NCI-H1048 (cell line): Measurements from ENCODE around the gene PRADC1.
A peak's percentile ranks its signal among the peaks of the same experiment; 100 is the strongest.

ENCODE experiments used
- DNase-seq: peaks from one replicate; lab custom pipeline; 2025; lab: John Stamatoyannopoulos, UW

PRADC1 gene

DNA sequence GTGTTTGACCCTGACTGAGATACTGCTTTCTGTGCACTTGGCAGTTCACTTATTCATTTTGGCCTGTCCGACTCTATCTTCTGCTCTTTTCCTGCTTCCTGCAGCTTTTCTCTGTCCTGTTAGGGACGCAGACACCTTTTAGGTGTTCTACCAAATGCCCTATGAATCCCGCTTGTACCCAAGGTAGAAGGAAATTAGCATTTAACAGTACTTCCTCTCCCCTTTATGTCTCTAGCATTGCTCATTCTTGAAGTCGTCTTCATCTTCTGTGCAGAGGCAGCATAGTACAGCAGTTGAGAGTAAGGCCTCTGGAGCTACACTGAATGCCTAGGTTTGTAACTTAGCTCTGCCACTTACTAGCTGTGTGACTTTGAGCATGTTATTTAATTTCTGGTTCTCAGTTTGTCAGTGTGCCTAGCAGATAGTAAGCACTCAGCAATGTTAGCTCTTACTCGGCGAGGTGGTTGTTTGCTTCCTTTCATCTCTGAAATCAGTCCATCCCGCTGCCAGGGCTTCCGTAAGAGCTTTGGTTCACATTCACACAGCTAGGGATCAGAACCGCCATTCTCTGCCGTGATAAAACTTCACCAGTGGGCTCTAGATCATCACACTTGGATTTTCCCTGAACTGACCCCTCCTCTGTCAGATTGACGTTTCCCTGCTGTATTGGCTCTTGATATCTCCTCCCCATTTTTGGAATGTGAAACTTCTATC lies 2.4 kb upstream of the PRADC1 start:
- no peak for DNase-seq

DNA sequence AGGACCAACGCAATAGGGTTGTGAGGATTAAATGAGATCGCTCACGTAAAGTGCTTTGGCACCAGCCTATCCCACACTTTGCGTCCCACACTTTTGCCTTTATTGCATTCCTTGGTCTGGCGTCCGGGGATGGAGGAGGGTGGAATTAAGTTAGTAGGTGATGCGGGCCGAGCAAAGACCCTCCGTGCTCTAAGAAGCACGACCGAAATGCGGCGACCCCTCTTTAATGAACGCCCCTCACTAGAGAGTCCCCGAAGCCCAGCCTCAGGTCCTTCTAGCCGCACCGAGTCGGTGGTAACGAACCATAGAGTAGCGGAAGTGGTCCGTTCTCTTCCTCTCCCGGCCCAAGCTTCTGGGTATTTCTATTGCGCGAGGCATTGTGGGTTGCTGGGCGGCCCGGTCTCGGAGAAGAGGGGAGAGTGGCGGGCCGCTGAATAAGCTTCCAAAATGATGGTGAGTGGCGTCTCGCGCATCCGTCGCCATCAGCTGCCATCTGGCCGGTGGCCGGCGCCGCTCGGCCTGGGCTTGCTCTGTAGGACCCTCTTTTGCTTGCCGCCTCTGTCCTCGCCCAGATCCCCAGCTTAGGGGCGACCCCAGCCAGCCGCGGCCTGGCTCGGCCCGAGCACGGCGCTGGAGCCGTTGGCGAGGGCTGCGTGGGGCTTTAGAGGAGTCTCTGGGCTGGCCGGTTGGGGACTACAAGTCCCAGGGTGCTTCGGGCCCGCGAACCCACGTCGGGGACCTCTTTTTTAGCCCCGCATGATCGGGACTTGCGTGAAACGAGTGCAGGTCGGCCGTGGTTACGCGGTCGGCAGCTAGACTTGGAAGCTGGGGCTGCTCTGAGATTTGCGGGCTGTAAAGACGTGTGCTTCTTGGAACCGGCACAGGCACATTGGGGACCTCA lies 1.1 kb upstream of the PRADC1 start, which contains the start of gene CCT7:
CCT7 (plus strand) TSS at position 377 of the 901 bp plus-strand sequence; CDS start at position 448, 71 bp downstream.
- DNase-seq: peak; percentile 64

DNA sequence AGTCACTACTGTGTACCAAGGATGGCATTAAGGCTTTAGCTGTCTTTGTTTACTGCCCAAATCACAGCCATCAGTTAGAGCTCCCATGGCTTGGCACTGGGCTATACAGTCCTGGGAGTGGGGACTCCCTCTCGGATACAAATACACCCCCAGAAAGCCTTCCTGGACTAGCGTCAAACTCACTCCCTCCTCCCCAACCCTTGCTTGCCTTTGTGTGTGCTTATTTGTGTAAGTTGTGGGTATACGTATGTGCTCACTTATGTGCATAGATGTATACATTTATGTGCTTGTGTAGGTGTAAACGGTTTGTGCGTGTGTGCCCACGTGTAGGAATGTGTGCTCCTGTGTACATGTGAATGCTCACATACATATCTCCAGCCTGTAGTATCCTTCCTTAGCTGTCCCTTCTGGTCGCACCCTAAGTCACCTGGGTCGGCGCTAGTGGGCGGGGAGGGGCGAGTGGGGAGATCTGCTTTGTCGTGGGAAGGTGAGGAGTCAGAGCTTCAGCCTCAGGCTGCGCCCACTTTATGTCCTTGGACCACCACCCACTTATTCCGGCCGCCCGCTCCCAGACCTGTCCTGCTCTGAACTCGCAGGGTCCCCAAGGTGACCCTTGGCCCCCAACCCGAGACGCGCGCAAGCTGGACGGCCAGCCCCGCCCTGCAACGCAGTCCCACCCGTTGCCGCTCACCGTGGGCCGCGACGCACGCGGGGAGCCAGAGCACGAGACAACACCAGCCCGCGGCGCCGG lies 461 bp downstream of the PRADC1 start:
- no peak for DNase-seq

DNA sequence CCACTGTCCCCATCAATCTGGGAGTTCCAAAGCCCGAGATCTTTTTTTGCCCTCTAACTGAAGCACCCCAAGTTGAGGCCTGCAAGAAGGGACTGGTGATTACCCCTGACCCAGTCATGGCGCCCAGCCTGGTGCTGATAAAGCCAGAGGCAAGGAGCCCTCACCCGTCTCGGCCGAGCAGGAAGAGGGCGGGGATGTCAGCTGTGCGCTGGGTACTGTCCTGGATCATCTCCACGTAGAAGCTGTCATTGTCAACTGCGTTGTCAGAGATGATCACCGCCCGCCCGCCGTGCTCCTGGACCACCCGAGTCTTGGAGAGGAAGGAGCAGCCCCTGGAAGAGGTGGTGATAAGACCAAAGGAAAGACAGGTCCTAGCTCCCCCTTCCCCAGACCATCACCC lies 4.4 kb downstream of the PRADC1 start:
- DNase-seq: no peak

DNA sequence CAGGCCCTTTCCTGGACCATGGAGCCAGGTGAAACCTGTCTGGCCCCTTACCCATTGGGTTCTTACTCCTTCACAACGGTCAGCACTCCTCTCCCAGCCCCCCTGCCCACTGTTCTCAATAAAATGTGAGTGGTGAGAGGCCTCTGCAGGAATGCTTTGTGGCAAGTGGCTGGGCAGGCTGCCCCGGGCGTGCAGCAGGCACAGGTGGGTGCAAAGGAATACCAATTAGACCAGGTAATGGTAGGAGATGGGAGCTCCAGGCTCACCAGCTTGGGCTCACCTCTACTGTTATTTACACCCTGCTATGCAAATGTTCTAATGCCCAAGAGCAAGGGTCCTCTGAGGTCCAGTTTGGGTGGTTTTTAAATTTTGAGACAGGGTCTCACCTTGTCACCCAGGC lies 6.0 kb downstream of the PRADC1 start:
- DNase-seq: no peak

DNA sequence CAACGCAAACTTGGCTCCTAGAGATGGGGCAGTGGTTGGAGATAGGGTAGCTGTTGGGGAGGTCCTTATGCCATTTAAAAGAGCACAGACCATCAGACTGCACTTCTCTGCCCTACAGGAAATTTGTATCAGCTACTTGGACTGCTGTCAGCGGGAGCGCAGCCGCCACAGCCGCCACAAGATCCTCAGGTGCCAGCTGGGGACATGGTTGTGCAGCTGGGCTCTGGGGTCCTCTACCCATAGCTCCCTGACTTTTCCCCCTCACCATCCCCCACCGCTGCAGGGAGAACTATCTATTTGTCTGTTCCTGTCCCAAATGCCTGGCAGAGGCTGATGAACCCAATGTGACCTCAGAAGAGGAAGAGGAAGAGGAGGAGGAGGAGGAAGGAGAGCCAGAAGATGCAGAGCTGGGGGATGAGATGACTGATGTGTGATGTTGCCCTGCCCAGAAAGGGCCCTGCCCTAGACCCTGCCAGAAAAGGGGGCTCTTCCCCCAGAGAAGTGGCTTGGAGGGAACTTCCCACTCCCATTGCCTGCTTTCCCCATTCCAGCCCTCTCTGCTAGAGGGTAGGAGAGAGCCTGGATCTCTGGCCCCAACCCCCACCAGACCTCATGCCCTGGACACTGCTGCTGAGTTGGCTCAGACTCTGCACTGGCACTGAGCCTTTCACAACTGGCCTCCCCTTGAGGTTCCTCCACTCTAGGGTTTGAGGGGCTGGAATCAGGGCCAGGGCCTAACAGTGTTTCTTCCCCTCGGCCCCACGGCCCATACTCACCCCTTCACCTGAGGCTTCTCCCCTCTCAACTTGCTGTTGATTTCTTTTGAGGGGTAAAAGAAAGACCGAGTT lies 7.3 kb downstream of the PRADC1 start:
- no peak for DNase-seq

DNA sequence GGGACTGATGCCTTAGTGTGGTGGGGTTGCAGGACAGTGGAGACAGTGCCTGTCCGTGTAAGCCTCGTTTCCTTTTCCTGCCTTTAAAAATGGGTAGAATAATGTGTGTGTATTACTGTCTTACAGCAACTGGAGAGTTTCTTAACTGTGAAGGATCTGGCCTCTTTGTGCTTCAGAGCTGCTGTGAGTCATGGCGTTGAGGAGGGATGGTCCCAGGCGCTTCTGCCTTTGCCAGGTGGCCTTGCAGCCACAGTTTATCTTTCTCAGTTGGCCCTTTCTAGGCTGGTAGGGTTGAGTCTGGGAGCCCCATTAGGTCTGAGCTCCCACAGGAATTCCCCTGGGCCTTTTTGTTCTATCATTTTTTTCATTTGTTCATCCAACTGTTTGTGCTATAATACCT lies 9.2 kb downstream of the PRADC1 start:
- no peak for DNase-seq

DNA sequence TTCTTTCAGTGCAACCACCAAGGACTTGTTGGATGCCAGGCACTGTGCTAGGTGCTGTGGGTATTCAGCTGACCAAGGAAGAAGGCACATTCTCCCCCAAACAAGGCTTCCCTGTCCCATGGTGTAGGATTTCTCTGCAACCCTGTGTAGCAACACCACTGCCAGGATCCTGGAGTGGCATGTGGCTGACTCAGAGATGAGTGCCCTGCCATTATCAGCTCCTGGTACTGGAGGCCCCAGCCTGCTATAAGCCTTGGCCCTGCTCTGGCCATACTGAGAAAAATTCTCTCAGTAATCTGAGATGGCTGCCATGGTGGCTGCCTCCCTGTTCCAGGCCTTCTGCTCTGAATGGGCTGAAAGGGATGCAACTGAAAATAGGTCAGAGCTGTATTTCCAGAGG lies 14.7 kb downstream of the PRADC1 start:
- DNase-seq: no peak

DNA sequence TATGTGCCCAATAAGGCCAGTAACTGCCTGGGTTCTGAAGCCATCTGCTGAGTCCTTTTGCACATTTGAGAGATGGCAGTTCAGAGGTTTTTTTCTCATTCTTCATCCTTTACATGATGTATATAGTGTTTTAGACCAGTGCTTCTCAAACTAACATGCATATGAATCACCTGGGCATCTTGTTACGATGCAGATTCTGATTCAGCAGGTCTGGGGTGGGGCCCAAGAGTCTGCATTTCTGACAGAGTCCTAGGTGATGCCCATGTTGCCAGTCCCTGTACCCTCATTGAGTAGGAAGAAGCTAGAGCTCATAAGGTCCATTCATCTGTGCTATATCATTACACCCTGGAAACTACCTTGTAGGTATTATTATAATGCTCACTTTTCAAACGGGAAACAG lies 15.2 kb downstream of the PRADC1 start:
- no peak for DNase-seq

DNA sequence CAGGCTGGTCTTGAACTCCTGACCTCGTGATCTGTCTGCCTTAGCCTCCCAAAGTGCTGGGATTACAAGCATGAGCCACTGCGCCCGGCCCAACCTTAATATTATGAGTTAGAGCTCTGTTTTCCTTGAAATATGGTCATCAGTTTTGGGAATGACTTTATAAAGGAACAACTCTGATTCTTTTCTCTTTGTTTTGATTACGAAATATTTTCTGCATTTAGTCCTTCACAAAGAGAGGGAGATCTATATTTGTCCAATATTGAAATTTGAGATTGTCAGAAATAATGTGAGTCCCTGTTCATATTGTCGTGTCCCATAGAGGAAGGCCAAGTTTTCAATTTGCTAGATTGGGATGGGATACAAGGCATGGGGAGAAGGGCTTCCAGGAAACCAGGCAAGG lies 15.9 kb downstream of the PRADC1 start:
- DNase-seq: no peak

DNA sequence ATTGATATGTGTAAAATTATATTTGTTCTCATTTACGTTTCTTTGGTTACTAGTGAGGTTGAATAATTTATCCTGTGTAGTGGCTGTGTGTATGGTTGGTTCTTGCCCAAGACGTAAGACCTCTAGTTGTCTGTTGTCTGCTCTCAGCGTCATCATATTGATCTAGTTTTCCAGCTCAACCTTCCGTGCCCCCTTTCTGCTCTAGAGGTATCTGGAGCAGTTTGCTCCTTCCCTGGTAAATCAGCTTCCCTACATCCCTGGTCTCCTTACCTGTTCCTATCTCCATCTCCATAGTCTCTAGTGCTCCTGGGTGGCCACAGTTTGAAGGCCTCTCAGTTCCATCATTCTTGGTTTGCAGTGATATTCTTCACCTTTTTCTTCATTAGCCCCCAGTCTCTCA lies 17.8 kb downstream of the PRADC1 start:
- no peak for DNase-seq

DNA sequence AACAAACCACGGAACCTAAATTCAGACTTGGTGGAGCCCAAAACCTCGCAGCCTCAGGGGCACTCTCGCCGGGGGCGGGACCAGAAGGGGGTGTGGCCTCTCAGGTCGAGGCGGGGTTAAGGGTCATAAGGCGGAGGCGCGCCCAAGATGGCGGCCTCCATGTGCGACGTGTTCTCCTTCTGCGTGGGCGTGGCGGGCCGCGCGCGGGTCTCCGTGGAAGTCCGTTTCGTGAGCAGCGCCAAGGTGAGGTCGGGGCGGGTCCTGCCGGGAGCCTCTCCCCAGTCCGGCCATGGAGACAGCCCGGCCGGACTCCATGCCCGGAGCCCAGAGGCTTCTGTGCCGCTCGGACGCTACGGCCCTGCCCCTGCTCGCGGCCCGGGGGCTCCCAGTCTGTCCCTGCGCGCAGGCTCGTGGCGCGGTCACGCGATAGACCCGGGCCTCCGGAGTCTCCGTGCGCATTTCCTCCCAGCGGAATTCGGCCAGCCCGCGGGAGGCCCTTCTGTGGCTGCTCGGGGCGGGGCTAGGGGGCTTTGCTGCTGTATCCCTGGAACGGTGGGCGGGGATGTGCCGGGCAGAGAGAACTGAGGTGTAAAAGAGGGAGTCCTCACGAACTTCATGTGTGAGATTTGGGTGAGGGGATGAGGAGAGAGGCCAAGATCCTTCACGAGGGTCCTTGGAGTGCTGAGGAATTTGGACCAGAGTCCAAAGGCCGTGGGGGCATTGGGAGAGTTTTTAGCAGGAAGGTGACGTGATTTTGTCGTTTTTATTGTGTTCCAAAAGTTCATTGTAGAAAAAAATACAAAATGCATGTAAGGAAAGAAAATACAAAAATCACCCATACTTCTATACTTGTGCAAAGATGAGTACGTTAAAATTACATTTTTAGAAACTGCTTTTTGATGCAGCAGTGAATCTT lies 18.7 kb downstream of the PRADC1 start, which contains the start of gene SMYD5:
SMYD5 (plus strand) TSS at position 126 of the 916 bp plus-strand sequence; CDS start at position 148, 22 bp downstream.
- DNase-seq: peak; percentile 21

DNA sequence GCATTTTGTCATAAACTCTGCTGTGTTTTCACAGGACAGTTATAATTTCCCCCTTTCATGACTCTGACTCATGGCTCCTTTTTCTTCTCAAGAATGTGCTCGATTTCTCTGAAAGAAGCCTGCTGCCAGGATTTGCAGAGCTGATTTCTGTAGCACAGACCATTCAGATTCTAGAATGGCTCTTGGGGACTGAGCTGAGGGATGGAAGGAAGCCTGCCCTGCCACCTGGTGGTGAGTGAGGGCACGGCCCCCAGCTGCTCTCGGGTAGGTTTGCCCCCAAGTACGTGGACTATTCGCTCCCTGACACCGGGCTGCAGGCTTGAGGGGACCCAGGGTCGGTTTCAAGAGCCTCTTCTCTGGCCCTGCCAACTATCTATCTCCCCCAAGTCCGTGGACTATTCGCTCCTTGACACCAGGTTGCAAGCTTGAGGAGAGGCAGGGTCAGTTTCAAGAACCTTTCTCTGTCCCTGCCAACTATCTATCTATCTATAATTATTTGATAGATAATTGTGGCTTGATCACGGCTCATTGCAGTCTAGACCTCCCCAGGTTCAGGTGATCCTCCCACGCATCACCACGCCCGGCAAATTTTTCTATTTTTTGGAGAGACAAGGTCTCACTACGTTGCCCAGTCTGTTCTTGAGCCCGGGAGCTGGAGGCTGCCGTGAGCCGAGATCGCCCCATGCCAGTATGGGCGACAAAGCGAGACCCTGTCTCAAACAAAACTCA lies 20.4 kb downstream of the PRADC1 start:
- no peak for DNase-seq

DNA sequence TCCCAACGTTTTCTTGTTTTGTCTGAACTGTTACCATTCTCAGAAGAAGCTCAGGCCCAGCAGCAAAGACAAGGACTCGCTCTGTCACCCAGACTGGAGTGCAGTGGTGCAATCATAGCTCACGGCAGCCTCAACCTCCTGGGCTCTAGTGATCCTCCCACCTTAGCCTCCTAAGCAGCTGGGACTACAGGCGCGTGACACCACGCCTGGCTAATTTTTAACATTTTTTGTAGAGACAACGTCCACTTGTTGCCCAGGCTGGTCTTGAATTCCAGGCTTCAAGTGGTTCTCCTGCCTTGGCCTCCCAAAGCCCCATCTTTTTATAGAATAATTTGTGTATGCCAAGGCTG lies 21.0 kb downstream of the PRADC1 start:
- no peak for DNase-seq

DNA sequence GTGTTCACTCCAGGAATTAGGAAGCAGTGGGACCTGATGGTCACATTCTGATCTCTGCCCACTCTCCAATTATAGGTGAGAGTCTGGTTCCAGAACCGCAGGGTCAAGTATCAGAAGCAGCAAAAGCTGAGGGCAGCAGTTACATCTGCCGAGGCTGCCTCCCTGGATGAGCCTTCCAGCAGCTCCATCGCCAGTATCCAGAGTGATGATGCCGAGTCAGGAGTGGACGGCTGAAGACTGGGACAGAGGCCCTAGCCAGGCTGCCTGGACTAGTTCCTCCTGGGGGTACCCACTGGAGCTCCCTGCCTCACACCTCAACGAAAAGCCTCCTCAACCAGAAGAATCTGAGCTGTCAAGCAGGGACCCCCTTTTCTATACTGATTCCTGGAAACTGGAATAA lies 22.3 kb downstream of the PRADC1 start:
- no peak for DNase-seq

DNA sequence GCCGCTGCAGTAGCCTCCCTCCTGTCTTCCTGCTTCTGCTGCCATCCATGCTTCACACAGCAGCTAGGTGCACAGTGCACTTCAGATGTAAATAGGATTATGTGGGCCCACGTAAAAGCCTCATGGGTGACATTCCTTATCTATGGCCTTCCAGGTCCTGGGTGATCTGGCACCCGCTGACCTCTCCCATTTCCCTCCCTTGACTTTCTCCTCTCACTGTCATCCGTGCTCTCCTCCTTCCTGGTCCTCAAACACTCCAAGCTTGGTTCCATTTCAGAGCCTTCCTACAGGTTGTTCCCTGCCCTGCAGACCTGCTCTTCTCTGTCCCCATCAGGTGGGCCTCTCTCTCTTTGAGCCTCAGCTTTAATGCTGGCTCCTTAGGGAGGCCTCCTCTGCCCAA lies 23.0 kb downstream of the PRADC1 start:
- DNase-seq: no peak

DNA sequence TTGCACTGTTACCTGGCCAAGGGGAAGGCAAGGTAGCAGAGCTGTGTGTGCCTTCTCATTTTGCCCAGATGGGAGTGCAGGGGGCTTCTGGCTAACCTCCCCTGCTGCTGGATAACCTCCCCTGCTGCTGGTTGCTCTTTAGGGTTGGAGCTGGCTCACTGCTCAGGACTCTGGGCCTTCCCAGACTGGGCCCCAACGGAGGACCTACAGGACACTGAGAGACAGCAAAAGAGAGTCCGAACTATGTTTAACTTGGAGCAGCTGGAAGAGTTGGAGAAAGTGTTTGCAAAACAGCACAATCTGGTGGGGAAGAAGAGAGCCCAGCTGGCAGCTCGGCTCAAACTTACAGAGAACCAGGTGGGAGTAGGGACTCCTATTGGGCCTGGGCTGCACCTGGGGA lies 24.8 kb downstream of the PRADC1 start:
- DNase-seq: no peak

DNA sequence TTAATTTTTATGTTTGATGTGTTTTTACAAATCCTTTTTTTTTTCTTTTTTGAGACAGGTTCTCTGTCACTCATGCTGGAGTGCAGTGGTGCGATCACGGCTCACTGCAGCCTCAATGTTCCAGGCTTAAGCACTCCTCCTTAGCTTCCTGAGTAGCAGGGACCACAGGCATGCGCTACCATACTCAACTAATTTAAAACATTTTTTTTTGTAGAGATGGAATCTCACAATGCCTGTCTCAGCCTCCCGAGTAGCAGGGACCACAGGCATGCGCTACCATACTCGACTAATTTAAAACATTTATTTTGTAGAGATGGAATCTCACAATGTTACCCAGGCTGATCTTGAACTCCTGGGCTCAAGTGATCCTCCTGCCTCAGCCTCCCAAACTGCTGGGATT lies 27.4 kb downstream of the PRADC1 start:
- DNase-seq: no peak

DNA sequence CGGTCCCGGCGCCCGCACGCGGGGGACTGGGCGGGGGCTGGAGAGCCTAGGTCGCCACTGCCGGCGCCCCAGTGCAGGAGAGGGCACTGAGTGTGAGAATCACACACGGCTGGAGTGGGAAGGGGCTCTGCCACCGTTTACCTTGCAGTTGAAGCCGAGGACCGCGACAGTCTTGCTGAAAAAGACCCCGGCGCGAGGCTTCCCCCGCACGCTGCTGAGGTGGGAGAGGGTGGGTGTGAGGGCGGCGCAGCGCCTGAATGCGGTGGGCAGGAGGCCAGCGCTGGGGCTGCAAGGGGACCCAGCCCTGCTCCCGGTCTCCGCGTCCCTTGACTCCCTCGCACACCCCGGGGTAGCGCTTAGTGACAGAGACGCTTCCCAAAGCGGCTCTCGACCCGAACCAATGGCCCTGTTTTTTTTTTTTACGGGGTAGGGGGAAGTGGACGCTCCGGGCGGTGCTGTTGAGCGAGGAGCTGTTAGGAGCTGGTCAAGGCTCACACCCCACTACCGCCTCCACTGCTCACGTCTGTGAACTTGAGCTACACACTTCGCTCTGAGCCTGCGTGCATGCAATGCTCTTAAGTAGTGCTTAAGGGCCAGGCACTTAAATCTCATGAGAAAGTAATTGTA lies 29.9 kb downstream of the PRADC1 start:
- DNase-seq: no peak
